Upper lobe of left lung (tissue), 6 donors: ENCODE data around the gene CIT. TPM values are rescaled to one million over a fixed set of nuclear protein-coding genes. Genes with fewer than 3 reads are reported as not detected.

Source experiments
- ATAC-seq, 2 donors: fragments of 200-7000 bp; cut with Tn5 transposase; one replicate each; pipeline ENCODE4 v1.9.1; 2022; ENCODE audit warnings: mild to moderate bottlenecking in 2 of 2, moderate library complexity in 2 of 2; ENCODE audit not compliant: low FRiP score in 2 of 2
- DNase-seq, 2 donors: peaks; one replicate each; pipeline ENCODE4 v3.0.0-alpha.2; 2019 to 2020
- H3K27ac ChIP-seq, 4 donors: fragments of 200-600 bp; sonication (generic); one replicate each; pipeline ENCODE4 v1.5.1; 2016 to 2019
- H3K27me3 ChIP-seq, 4 donors: fragments of 200-600 bp; sonication (generic); one replicate each; pipeline ENCODE4 v1.5.1; 2017 to 2019
- H3K36me3 ChIP-seq, 4 donors: fragments of 200-600 bp; sonication (generic); one replicate each; pipeline ENCODE4 v1.5.1; 2016 to 2019
- H3K4me1 ChIP-seq, 4 donors: fragments of 200-600 bp; sonication (generic); one replicate each; pipeline ENCODE4 v1.5.1; 2018 to 2019
- H3K4me3 ChIP-seq, 4 donors: fragments of 200-600 bp; sonication (generic); one replicate each; pipeline ENCODE4 v1.5.1; 2017 to 2019; ENCODE audit warnings: mild to moderate bottlenecking in 2 of 4, moderate library complexity in 1 of 4
- H3K9me3 ChIP-seq, 4 donors: fragments of 200-600 bp; sonication (generic); one replicate each; pipeline ENCODE4 v1.5.1; 2018 to 2019
- CTCF ChIP-seq, 6 experiments: fragments of 450-650 bp in 4 of 6; fragments of 200-600 bp in 2 of 6; sonication (generic) in 2 of 6; IDR thresholded peaks; one replicate each; pipeline ENCODE4 v1.5.1; 2016 to 2019; ENCODE audit warnings: antibody characterized with exemption in 6 of 6
- EP300 ChIP-seq, 4 donors: sonication (generic); formaldehyde crosslinking; IDR thresholded peaks; one replicate each; pipeline ENCODE4 v1.5.1; 2017; ENCODE audit warnings: antibody characterized with exemption in 4 of 4, control low read depth in 2 of 4
- POLR2A ChIP-seq, 4 donors: fragments of 450-650 bp; IDR thresholded peaks; one replicate each; pipeline ENCODE4 v1.5.1; 2016 to 2017; ENCODE audit warnings: antibody characterized with exemption in 4 of 4, mild to moderate bottlenecking in 2 of 4
- POLR2AphosphoS5 ChIP-seq, 2 donors: sonication (generic); formaldehyde crosslinking; IDR thresholded peaks; one replicate each; pipeline ENCODE4 v1.5.1; 2017; ENCODE audit warnings: antibody characterized with exemption in 2 of 2
- WGBS, 2 donors: methylation state at CpG; one replicate each; pipeline ENCODE4 v1.1.5; 2017 to 2018; 5-methylcytosine and 5-hydroxymethylcytosine counted together
- total RNA-seq, 6 donors: library from RNA; depleted of rRNA in 4 of 6; stranded (reverse); fragments of >200 nt in 4 of 6; gene quantifications; one replicate each; pipeline versions ENCODE4 v1.1.0 to v1.2.1, GENCODE V29; 2016 to 2021
- donor health status: DM: no; HTN: no; CAD: no; lungs with moderate emphysema.
- donor health status: DM: no; HTN: yes; CAD: no; lungs with severe emphysema.

The CIT gene
- total RNA-seq, 6 donors from 2014 or later: 7.8 to 185 (median 73.6) TPM

GRCh38 chr12:119687406-119687805 lies 189.7 kb downstream of the CIT start:
- no peak overlapping the region for H3K27ac ChIP-seq
- ATAC-seq: no peak
- H3K4me3 ChIP-seq: no peak overlapping the region
- H3K4me1 ChIP-seq: peaks cover 3 to 19% (median 11%) of the 10 kb centered on the region in 4 donors
- H3K27me3 ChIP-seq: no peaks in the 10 kb centered on the region
- peaks cover 0 to 14% (median 3%) of the 10 kb centered on the region in 4 donors for H3K36me3 ChIP-seq
- TF ChIP-seq POLR2AphosphoS5 (IDR thresholded peaks at IDR 0.05): no peak
- no peak for TF ChIP-seq POLR2A (IDR thresholded peaks at IDR 0.05)
- no peak for TF ChIP-seq CTCF (IDR thresholded peaks at IDR 0.05)
- TF ChIP-seq EP300 (IDR thresholded peaks at IDR 0.05): no peak
- DNase-seq: no peak
- no peaks in the 10 kb centered on the region for H3K9me3 ChIP-seq
- 82 to 87% methylated on average over 14 of the region's 14 CpGs for WGBS, 2 donors

GRCh38 chr12:119686776-119687175 lies 190.3 kb downstream of the CIT start:
- WGBS, 2 donors: 90 to 95% methylated on average over 13 of the region's 13 CpGs
- no peak overlapping the region for H3K4me3 ChIP-seq
- no peak overlapping the region for H3K27ac ChIP-seq
- TF ChIP-seq POLR2AphosphoS5 (IDR thresholded peaks at IDR 0.05) (no peak), CTCF (IDR thresholded peaks at IDR 0.05) (no peak)
- no peak for ATAC-seq
- DNase-seq: no peak
- no peaks in the 10 kb centered on the region for H3K9me3 ChIP-seq
- no peaks in the 10 kb centered on the region for H3K27me3 ChIP-seq
- H3K4me1 ChIP-seq: peaks cover 5 to 18% (median 11%) of the 10 kb centered on the region in 4 donors
- H3K36me3 ChIP-seq: peaks cover 0 to 14% (median 5%) of the 10 kb centered on the region in 4 donors

- Histone ChIP-seq H3K9me3 (no peaks in the 10 kb centered on the region), H3K36me3 (peaks cover 3 to 14% (median 9%) of the 10 kb centered on the region in 4 donors), H3K4me1 (peaks cover 4 to 18% (median 11%) of the 10 kb centered on the region in 4 donors), H3K27me3 (no peaks in the 10 kb centered on the region), H3K27ac (no peak overlapping the region), H3K4me3 (no peak overlapping the region)
- WGBS, 2 donors: 59 to 76% methylated on average over 12 of the region's 12 CpGs
- DNase-seq (no peak), ATAC-seq (no peak)
- TF ChIP-seq POLR2A (IDR thresholded peaks at IDR 0.05): no peak
- TF ChIP-seq EP300 (IDR thresholded peaks at IDR 0.05): no peak
- no peak for TF ChIP-seq POLR2AphosphoS5 (IDR thresholded peaks at IDR 0.05)
- no peak for TF ChIP-seq CTCF (IDR thresholded peaks at IDR 0.05)
Measured at GRCh38 chr12:119686355-119686754, 190.8 kb downstream of the CIT start.

- ATAC-seq: no peak
- peaks cover 4 to 18% (median 11%) of the 10 kb centered on the region in 4 donors for H3K4me1 ChIP-seq
- TF ChIP-seq CTCF (IDR thresholded peaks at IDR 0.05): no peak
- TF ChIP-seq POLR2AphosphoS5 (IDR thresholded peaks at IDR 0.05): no peak
- no peak for TF ChIP-seq EP300 (IDR thresholded peaks at IDR 0.05)
- TF ChIP-seq POLR2A (IDR thresholded peaks at IDR 0.05): no peak
- H3K36me3 ChIP-seq: peaks cover 13 to 24% (median 18%) of the 10 kb centered on the region in 4 donors
- no peak overlapping the region for H3K4me3 ChIP-seq
- no peak for DNase-seq
- 88 to 91% methylated on average over 4 of the region's 4 CpGs for WGBS, 2 donors
- H3K9me3 ChIP-seq: no peaks in the 10 kb centered on the region
- peak overlapping the region in 2 of 4 donors; percentile 9 to 29 for H3K27ac ChIP-seq
- no peaks in the 10 kb centered on the region for H3K27me3 ChIP-seq
Measured at GRCh38 chr12:119685375-119685774, 191.7 kb downstream of the CIT start.

- Histone ChIP-seq H3K27me3 (no peaks in the 10 kb centered on the region), H3K4me3 (no peak overlapping the region), H3K36me3 (peaks cover 18 to 29% (median 21%) of the 10 kb centered on the region in 4 donors), H3K4me1 (peaks cover 4 to 18% (median 11%) of the 10 kb centered on the region in 4 donors), H3K9me3 (no peaks in the 10 kb centered on the region), H3K27ac (peak overlapping the region; percentile 3 to 37 (median 27))
- DNase-seq (no peak), ATAC-seq (no peak)
- no peak for TF ChIP-seq CTCF (IDR thresholded peaks at IDR 0.05)
- 64 to 69% methylated on average over 10 of the region's 10 CpGs for WGBS, 2 donors
Measured at GRCh38 chr12:119684711-119685369, 192.3 kb downstream of the CIT start.
